GM21447 (cell line): ENCODE data around the gene CHAF1A.

Source experiments
- ATAC-seq: cut with Tn5 transposase; IDR thresholded peaks from one replicate; pipeline ENCODE4 v1.9.1; 2021; ENCODE audit not compliant: unreplicated experiment

CHAF1A gene

GRCh38 chr19:4376991-4377781 is 25.3 kb upstream of the CHAF1A start:
- no peak for ATAC-seq

GRCh38 chr19:4378886-4379285 is 23.6 kb upstream of the CHAF1A start:
- no peak for ATAC-seq

GRCh38 chr19:4379383-4380253 is 22.8 kb upstream of the CHAF1A start:
- ATAC-seq: no peak

- ATAC-seq: no peak
Observed at GRCh38 chr19:4380254-4380727, 22.1 kb upstream of the CHAF1A start.

GRCh38 chr19:4385291-4386040 is 17.0 kb upstream of the CHAF1A start:
- no peak for ATAC-seq

GRCh38 chr19:4386041-4386782 is 16.2 kb upstream of the CHAF1A start:
- no peak for ATAC-seq

GRCh38 chr19:4388337-4389063 is 13.9 kb upstream of the CHAF1A start:
- ATAC-seq: no peak

- no peak for ATAC-seq
Observed at GRCh38 chr19:4389064-4389375, 13.4 kb upstream of the CHAF1A start.

- no peak for ATAC-seq
Observed at GRCh38 chr19:4389511-4390016, 12.9 kb upstream of the CHAF1A start.

GRCh38 chr19:4390017-4390566 is 12.3 kb upstream of the CHAF1A start:
- no peak for ATAC-seq

GRCh38 chr19:4390567-4391305 is 11.7 kb upstream of the CHAF1A start:
- no peak for ATAC-seq

- ATAC-seq: no peak
Observed at GRCh38 chr19:4391306-4391693, 11.1 kb upstream of the CHAF1A start.

GRCh38 chr19:4391701-4392483 is 10.5 kb upstream of the CHAF1A start:
- no peak for ATAC-seq

GRCh38 chr19:4393947-4394590 is 8.4 kb upstream of the CHAF1A start:
- no peak for ATAC-seq

GRCh38 chr19:4396949-4397783 is 5.3 kb upstream of the CHAF1A start:
- ATAC-seq: no peak

GRCh38 chr19:4399812-4400134 is 2.7 kb upstream of the CHAF1A start:
- peak; percentile 1 for ATAC-seq
